ENCODE results near the gene ELP2.

DNA sequence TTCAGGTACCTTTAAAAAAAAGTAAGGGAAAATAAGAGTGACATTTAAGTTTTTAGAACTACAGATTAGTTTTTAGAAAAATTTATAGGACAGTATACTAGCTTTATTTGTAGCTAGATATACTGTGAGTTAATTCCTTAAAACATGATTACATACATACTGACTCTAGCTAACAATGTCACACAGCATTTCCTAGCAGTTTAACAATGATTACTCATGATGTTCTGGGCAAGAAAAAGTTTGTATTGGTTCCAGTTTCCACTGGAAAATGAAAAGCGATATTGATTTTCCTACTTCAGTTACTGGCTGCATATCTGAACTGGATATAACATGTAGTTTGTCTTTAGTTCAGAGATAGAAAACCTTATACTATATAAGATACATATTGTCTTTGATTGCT lies 20.0 kb upstream of the ELP2 start:
- TF ChIP-seq CTCF (IDR thresholded peaks at IDR 0.05; ENCODE audit: borderline replicate concordance, extremely low read depth, low read length, poor library complexity, severe bottlenecking) = no peak
- TF ChIP-seq EZH2 (IDR thresholded peaks at IDR 0.05; ENCODE audit: borderline replicate concordance, low read depth, low read length, severe bottlenecking) = no peak

Data from DND-41 (cell line).